AG09319 (cell line): Measurements from ENCODE around the gene FAM136A.

Source experiments
- DNase-seq: peaks from one replicate; pipeline ENCODE4 v3.0.0-alpha.2; 2010; ENCODE audit warnings: low read depth; ENCODE audit errors: extremely low read depth
- CTCF ChIP-seq: IDR thresholded peaks from 2 replicates; pipeline ENCODE4 v1.5.1; 2011; ENCODE audit warnings: low read depth, mild to moderate bottlenecking, inconsistent platforms, low read length, moderate library complexity

Gene FAM136A

GRCh38 chr2:70340075-70340474 is 38.2 kb upstream of the FAM136A start:
- no peak for DNase-seq
- TF ChIP-seq CTCF = no peak

DNA sequence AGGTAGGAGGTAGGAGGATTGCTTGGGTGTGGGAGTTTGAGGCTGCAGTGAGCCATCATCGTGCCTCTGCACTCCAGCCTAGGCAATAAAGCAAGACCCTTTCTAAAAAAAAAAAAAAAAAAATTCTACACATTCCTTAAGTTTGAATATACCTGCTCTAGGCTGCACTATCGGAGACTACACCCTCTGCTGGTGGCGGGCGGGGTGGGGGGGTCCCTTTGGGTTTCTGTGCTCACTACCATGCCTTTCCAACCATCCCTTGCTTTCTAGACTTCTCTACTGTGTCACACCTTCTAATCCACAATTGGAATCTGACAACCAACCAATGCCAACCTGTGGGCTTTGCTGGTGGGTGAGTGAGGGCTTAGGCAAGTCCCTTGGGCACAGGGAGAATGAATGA is 34.7 kb upstream of the FAM136A start:
- no peak for DNase-seq
- TF ChIP-seq CTCF = no peak

GRCh38 chr2:70331012-70331411 is 29.1 kb upstream of the FAM136A start:
- TF ChIP-seq CTCF = no peak

DNA sequence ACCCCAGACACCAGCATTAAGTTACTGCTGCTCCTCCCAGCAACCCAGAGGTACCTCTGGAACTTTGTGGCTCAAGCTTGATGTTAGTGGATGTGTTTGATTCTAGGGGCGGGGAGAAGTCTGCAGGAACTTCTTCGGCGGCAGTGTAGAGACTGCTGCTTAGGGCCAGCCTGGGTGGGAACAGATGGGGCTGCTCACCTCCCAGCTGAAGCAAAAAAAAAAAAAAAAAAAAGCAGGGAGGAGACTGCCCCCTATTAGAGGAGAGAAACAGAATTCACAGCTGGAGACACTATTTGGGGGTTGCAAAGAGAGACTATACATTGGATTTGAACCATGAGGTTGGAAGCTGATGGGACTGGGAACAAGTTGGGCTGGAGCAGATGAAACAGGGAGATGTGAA is 28.6 kb upstream of the FAM136A start:
- DNase-seq = no peak
- TF ChIP-seq CTCF = no peak

More at GRCh38 chr2:70331012-70331411, 29.1 kb upstream of the FAM136A start:
- DNase-seq = no peak

- DNase-seq = no peak
- no peak for TF ChIP-seq CTCF
These were observed 27.2 kb upstream of the FAM136A start for GRCh38 chr2:70328921-70329561.

DNA sequence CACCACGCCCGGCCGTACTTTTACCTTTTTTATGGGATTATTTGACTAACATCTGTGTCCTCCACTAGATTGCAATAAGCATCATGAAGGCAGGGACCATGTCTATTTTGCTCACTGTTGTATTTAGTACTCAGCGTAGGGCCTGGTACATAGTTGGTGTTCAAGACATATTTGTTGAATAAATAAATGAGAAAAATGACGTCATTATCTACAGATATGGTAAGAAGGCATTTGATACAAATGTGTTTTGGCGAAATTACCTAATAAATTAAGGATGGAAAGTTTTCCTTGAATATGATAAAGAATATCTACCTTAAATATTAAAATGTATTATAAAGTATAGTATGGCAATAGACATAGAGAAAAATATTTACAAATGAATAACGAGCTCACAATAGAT is 24.0 kb upstream of the FAM136A start:
- TF ChIP-seq CTCF = no peak
- DNase-seq = no peak

DNA sequence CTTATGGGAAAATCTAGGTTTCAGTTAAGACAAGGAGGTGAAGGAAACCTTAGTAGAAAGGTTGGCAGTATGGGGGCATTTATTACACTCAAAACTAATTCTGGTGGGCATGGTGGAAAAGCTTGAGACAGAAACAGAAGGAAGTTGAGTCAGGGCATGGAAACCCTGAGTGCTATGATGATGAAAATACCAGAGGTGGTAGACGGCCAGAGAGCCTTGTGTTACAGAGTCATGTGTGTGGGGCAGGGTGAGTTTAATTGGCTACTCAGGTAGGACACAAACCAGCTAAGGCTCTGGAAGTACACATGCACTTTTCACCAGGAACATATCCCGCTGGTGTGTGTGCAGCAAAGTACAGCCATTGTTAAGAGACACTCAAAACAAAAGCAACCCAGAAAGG is 20.7 kb upstream of the FAM136A start:
- DNase-seq = no peak
- TF ChIP-seq CTCF = no peak
